HG03342 (cell line): ENCODE measurements around the gene HP1BP3.

Experiments used
- ATAC-seq: cut with Tn5 transposase; IDR thresholded peaks from one replicate; pipeline ENCODE4 v1.9.1; 2021; ENCODE audit warnings: mild to moderate bottlenecking, moderate library complexity; ENCODE audit not compliant: unreplicated experiment

HP1BP3 gene

DNA sequence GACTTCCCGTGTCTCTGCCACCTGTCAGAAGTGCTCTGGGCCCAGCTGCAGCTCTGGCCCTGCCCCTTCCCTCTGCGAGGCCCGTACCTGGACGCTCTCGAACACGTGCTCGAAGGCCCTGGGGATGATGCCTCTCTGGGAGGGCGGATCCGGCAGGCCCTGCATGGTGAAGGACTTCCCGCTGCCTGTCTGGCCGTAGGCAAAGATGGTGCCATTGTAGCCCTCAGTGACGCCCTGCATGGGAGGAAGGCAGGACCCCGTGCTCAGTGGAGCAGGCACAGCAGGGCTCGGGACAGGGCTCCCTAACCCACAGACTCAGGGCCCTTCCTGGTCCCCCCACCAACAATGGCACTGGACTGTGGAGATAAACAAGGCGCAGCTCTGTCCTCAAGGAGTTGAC lies 71.7 kb downstream of the HP1BP3 start:
- ATAC-seq = no peak

DNA sequence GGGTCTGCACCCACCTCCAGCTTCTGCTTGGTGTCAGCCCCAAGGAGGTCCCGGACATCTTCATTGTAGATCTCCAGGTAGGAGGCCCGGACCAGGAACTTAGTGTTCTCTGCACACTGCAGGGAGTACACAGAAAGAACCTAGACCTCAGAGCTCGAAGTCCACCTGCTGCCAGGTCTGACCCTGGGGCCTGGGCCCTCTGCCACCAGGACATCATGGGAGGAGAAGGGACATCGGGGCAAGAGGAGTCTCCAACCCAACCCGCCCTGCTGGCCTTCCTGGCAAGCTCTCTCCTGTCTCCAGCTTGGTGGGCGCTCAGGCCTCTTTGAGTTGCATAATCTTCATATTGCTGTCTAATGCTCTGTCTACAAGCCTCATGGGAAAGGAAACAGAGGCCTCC lies 73.7 kb downstream of the HP1BP3 start:
- no peak for ATAC-seq

DNA sequence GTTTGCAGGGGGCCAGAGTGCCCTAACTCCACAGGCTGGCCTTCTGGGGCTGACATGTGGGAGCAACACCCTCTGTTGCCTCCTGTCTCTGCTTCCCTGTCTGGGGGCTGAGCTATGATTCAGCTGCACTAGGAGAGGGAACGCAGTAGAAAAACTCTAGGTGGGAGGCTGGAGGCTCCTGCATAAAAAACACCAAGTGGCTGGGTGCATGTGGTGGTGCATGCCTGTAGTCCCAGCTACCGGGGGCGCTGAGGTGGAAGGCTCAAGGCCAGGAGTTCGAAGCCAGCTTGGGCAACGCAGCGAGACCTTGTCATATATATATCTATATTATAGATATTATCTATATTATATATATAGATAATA lies 74.9 kb downstream of the HP1BP3 start:
- ATAC-seq = no peak

DNA sequence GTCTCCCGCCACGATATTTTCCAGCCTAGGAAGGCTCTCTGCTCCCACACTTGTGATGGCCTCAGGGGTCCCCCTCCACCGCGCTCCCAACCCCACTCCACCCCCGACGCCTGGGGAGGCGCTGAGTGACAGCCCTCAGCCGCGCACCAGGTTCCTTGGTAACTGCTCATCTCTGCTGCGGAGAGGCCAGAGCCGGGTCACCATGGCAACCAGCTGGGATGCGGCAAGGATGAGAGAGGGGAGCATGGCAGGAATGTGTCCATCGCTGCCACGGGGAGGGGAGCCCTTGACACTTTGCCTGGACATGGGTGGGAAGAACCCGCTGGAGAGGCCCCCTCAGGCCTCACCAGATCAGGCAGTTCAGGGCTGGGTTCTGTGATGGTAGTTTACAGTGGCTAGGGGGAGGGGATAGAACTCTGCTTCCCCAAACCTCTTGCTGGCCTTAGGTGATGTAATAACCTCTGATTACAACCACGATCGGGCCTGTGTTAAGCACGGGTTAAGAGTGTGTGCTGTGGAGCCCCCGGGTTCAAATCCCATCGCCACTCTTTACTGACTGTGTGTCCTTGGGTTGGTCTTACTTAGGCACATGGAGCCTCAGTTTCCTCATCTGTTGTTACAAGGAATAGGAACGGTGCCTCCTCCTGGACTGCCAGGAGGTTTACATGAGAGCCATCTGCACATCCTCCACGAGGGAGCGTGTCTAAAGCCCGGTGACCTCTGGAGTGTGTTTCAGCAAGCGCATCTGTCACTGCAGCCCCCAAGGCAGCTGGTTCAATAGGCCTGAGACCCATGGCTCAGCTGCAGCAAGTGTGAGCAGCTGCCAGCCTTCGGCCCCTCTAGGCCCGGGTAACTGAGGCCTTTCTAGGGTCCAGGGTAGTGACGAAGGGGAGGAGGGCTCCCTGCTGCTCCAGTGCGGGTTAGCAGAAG lies 75.6 kb downstream of the HP1BP3 start:
- ATAC-seq = no peak

DNA sequence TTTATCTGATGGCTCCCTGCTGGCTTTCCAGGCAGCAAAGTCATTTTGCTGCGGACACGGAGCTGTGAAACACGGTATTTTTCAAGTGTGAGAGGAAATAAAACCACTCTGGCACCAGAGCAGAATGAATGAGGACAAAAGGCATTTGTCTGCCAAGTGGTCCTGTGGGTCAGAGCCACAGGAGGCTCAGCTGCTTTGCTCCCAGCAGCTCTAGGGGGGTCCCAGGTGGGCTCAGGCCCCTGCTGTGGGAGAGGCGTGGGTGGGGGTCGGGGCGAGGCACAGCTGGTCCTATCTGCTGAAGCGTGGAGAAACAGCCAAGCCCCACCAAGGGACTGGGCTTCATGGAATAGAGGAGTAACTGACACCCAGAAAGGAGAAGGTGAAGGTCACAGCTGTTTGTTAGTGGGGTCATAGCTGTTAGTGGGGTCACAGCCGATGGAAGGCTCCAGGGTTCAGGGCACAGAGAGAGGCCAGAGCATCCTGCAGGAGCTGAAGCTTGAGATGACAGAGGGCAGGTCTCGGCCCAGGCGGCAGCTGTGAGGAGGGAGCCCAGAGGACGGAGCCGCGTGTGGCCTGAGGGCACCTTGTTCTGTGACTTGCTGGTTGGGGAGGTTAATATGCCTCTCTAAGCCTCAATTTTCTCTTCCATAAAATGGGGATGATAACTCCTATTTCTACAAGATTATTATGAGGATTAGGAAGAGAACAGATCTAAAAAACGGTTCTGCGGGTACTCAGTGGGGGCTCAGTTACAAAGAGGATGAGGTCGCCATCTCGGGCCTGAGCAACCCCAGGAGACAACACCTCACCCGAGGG lies 76.4 kb downstream of the HP1BP3 start:
- ATAC-seq = no peak

DNA sequence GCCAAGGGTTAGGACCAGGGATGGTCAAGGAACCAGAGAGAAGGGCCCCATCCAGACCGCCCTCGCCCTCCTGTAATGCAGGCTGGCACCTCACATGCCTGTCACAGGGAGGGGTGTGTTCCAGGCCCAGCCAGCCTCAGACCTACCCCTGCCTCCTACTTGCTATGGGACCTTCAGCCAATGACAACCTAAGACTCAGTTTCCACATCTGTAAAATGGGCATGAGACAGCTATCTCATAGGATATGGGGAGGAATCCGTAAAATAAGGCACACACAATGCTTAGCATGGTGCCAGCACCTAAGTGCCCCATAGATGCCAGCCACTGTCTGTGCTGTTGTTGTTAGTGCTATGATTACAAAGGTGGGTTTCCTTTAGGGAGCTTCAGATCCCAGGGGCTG lies 77.2 kb downstream of the HP1BP3 start:
- no peak for ATAC-seq

DNA sequence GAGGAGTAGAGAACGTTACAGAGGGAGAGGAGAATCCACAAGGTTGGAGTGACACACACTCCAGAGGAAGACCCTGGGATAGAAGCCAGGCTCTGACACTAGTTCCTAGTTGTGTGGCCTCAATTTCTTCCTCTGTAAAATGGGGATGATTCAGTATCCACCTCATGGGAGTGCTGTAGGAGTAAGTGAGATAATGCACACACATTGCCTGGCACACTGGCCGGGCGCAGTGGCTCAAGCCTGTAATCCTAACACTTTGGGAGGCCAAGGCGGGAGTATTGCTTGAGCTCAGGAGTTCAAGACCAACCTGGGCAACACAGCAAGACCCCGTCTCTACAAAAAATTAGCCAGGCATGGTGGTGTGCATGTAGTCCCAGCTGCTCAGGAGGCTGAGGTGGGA lies 78.2 kb downstream of the HP1BP3 start:
- ATAC-seq = no peak

DNA sequence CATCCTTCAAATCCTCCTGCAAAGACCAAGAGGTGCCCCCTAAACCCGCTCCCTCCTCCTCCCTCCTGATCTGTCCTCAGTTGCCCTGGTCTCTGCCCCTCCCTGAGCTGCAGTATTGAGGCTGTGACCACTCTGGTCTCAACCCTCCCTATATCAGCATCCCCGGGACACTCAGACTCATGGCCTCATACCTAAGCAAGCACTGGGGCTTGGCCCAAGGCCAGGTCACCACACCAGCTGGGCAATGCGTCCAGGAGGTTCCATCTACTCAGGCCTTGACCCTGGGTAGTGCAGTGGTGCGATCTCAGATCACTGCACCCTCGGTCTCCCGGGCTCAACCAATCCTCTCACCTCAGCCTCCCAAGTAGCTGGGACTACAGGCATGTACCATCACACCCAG lies 79.0 kb downstream of the HP1BP3 start:
- ATAC-seq = no peak

DNA sequence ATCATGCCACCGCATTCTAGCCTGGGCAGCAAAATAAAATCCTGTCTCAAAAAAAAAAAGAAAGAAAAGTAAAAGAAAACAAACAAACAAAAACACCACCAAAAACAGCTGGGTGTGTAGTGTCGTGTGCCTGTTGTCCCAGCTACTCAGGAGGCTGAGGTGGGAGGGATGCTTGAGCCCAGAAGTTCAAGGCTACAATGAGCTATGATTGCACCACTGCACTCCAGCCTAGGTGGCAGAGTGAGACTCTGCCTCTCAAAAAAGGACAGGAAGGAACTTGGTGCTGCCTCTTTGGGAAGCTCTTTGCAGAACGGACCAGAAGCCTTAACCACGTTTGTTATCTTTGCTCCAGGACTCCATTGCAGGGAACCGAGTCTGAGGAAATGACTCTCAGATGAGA lies 80.3 kb downstream of the HP1BP3 start:
- ATAC-seq = no peak

DNA sequence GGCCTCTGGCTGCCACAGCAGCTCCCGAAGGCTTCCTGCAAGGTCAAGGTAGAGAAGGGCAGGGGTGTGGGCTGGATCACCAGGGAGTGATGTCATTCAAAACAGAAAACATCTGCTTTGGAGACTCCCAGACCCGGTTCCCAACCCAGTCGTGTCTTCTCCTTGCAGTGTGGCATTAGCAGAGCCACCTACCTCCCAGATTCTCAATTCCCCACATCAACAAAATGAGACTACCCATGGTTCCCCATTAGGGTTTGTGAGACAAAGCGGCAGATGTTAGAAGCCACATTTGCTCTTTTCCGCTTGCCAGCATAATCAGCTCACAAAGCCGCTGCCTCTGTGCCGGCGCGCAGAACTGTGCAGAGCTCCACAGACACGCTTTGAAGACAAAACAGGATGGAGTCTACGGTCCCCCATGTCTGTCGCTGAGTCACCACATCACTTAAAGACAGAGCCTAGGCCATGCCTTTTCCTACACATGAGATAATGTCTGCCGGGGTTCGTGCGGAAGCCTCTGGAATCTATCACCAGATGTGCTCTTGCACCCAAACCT lies 81.8 kb downstream of the HP1BP3 start:
- ATAC-seq = no peak

DNA sequence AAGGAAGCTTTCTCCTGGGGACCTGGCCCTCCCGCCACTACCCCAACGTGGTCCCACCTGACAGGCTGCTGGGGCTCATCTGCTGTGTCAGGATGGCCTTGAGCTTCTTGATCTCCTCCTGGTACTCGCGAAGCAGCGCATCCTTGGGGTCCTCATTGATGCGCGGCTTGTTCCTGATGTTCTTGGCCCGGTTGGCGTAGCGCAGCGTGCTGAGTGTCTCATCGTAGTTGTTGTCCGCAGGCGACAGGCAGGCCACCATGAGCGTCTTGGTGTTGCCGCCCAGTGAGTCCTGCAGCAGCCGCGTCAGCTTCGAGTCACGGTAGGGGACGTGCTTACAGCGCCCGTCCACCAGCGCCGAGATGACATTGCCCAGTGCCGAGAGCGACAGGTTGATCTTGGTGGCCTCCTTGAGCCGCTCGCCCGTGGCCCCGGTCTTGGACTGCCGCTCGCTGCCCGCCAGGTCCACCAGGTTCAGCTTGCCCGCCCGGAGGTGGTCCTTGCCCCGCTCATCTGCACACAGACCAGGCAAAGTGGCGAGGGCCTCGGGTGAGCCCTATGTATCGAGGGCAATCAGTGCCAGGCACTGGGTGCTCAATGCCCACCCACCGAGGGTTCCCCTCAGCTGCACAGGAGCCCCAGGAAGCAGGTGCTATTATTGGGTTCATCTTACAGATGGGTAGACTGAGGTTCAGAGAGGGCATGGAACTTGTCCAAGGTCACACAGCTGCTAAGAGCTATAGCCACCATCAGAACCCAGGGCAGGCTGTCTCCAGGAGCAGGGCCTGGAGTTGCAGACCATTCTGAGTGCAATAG lies 82.5 kb downstream of the HP1BP3 start:
- ATAC-seq = no peak

DNA sequence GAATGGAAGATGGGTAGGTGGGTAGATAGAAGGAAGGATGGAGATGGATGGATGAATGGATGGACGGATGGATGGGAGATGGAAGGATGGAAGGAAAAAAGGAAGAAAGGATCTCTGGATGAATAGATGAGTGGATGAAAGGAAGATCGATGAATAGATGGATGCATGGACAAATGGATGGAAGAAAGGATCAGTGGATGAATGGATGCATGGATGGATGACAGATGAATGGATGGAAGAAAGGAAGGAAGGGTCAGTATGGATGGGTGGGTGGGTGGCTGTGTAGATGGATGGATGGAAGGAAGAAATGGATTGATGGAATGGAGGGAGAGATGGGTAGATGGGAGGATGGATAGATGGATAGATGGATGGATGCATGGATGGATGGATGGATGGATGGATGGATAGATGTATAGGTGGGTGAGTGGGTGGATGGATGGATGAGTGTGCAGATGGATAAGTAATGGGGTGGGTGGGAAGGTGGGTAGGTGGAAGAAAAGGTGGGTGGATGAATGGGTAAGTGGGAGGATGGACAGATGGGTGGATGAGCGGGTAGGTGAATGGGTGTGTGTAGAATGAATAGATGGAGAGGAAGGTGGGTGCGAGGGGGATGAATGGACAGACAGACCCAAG lies 83.9 kb downstream of the HP1BP3 start:
- ATAC-seq = no peak

DNA sequence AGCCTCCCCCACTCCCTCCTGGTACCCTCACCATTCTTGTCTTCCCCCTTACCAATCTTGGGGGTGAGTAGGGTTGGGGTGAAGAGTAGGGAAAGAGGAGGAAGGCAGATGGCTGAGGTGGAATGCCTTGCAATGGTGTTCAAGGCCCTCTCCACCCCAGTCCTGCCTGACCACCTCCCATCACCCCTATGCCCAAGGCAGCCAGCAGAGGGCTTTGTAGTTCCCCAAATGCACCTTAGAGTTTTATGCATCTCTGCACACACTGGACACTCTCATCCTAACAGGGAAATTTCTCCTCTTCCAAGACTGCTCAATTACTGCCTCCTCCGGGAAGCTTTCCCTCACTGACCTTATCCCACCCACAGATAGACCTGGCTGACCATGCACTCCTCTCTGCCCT lies 84.7 kb downstream of the HP1BP3 start:
- ATAC-seq = no peak

DNA sequence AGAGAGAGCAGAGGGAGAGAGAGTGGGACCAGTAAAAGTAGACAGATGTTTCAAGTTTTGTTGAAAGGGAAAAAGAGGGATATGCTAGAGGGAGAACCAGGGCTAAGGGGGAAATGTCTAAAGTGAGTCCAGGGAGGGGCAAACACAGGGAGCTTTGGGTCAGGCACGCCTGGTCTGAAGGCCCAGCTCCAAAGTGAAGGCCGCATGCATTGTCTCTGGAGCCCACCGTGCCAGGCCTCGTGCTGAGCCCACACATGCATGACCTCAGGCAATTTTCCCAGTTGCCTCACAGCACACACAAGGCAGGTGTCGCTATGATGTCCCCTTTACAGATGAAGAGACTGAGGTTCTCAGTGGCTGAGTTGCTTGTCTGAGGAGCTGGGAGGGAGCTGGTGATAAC lies 85.3 kb downstream of the HP1BP3 start:
- no peak for ATAC-seq

DNA sequence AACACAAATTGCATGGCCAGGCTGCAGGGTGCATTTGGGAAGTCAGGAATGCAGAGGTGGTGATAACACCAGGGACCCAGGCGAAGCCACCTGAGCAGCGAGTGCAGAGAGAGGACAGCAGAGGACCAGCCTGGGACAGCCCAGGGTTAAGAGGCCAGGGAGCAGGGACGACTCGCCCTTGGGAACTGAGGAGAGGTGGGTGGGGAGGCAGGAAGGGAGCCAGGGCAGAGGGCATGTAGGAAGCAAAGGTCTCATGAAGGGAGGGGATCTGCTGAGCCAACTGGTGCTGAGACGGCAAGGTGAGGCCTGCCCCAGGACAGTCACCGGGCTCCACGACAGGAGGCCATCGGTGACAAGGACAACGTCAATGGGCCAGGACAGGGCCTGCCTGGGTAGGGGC lies 85.7 kb downstream of the HP1BP3 start:
- ATAC-seq = no peak

DNA sequence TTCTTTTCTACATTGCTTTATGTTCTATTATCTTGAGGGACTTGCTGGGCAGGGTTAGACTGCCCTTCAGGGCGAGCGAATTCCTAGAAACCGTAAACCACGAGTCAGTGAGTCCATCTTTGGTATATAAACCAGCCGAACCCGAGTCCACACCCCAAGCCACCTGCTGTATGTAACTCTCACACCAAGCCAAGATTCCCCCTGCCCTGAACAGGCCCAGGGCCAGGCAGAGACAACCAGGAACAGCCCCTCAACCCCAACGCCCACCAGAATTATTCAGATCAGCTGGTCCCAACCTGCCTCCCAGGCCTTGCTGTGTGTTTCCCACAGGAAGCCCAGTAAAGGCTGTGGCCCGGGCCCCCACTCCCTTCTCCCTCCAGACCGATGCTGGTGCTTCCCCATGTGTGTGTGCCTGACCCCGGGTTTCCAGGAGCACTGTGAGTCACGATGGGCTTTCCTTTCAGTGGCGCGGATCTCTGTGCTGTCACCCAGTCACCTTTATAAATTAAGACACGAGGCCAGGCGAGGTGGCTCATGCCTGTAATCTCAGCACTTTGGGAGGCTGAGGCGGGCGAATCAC lies 86.4 kb downstream of the HP1BP3 start:
- no peak for ATAC-seq

DNA sequence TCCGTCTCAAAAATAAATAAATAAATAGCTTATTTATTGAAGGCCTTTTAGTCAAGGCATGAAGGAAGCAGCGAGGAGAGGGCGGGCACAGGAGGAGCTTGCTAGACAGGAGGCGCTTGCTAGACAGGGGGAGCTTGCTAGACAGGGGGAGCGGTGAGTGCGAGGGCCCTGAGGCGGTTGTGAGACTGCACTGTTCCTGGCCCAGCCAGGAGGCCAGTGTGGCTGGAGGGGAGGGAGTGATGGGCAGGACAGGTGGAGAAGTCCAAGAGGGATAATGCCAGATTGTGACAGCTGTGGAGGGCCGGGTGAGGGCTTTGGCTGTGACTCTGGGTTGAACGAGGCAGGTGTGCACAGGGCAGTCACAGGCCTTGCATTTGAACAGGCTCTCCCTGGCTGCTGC lies 87.5 kb downstream of the HP1BP3 start:
- ATAC-seq = no peak

DNA sequence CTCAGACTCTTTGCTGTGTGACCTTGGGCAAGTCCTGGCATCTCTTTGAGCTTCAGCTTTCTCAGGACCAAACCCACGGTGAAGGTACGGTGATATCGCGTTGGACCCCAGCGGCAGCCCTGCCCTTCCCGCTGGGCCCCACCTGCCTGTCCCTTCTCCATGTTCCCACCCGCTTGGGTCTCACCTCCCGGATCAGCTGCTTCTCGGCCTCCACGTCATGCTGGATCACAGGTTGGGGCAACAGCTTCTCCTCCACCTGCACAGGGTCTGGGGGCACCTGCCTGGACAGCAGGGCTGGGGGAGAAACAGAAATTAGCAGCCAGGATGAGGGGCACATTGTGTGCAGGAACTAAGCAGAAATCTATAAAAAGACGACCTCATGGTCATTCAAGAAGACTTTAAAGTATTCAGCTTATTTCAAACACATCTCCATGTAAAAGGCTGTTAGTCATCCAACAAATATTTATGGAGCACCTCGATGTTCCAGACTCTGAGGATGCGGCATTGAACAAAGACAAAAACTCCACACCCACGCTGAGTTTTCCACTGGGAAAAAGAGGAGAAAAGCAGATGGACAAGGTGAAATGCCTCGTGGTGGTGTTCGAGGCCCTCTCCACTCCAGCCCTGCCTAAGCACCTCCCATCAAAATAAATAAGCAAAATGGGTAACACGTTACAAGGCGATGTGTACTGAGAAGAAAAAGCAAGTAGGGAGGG lies 88.8 kb downstream of the HP1BP3 start:
- no peak for ATAC-seq

DNA sequence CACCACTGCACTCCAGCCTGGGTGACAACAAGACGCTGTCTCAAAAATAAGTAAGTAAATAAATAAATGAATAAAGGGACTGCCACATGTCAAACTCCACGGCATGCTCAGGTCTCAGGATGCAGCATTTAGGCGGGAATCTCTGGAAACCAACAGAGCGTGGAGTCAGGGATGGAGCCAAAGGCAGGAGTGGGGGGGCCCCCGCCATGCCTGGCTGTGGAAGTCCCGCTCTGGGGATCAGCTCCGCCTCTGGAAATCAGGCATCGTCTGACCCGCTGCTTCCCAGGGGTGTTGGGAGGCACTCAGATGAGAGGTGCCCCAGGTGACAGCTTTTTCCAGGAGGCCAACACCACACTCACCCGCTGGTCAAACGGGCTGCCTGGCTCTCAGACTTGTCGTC lies 89.5 kb downstream of the HP1BP3 start:
- no peak for ATAC-seq
